EH (cell line): Measurements from ENCODE around the gene BAHD1.
"Not testable (repeated sequence)": the region's sequence is repeated elsewhere in the genome, so short reads cannot be mapped to it uniquely, and the experiment has no call there.

Experiments
- DNase-seq: peaks from one replicate; pipeline ENCODE4 v3.0.0-alpha.2; 2015; ENCODE audit warnings: low read depth

The BAHD1 gene

DNA sequence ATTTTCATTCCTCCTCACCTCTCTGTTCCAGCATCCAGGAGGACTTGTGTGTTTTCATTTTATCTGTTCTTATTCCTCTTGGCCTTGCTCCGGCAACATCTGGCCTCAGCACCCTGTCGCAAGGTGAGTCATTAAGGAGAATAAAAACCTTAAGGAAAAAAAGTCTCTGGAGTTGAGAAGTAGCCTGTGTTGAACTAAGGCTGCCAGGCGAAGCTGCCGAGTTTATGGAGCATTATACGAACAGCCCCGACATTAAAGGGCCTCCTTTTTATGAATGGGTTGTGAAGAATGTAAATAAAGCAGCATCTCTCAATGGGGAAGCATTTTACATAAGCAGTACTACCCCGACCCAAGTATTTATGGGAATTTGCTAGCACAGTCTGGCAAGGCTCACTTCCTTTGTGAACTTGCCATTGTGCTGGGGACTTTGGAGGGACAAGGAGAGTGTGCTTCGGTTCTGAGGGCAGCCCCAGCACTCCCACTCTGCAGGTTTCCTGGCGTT, 4.7 kb downstream of the BAHD1 start:
- DNase-seq = peak; percentile 81

DNA sequence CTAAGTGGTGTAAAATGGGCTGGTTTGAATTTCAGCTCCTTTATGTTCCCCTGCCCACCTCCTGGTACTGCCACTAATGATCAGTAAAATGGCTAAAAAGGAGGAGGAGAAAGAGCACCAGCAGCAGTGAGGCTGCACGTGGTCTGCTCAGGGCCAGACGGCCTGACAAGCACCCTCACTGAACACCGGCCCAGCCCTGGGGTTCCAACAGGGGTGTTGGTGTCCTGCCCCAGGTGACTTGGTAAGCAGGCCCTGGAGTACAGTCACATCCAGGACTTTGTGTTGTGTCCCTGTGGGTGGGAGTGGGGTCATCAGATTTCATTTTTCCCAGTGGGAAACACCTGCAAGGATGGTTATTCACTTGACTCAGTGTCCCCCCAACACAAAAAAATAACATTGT, 5.4 kb downstream of the BAHD1 start:
- no peak for DNase-seq

DNA sequence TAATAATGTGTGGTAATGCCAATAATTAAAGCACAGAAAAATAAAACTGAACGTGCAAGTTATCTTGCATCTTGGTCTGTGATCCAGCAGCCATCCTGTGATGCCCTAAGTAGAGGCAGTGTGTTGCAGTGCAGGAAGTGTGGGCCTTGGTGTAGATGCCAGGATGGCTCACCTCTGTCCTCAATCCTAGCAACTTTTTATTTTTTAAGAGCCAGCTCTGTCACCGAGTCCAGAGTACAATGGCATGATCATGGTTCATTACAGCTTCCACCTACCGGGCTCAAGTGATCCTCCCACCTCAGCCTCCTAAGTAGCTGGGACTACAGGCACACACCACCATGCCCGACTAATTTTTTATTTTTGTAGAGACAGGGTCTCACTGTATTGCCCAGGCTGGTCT, 7.6 kb downstream of the BAHD1 start:
- no peak for DNase-seq

DNA sequence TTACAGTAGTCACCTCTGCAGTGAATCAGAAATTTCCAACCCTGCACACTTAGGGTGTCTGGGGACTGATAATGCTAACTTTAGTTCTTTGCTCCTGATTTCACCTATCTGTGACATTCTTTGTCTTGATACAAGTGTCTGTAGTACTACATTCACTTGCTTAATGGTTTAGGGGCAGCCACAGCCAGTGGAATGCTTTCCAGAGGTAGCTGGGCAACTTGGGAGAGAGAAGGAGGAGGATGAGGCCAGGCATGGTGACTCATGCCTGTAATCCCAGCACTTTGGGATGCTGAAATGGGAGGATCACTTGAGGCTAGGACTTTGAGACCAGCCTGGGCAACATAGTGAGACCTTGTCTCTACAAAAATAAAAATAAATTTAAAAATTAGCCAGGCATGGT, 8.5 kb downstream of the BAHD1 start:
- DNase-seq = peak; percentile 72

DNA sequence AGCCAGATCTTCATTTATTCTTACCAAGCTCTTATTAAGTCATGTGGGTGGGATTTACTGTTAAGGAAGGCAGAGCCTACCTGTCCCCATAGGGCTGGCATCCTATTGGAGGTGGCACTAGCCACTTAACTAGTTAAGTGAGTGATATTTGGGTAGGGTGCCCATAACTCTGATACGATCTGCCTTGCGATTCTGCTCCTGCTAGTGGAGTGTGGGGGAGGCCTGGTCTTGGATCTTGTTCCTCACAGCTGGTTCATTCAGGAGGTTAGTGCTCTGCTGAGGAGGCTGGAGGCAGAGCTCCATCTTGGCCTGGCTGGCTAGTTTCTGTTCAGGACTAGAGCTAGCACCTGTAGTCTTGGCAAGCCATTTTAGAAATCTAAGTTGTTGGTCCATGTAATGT, 9.3 kb downstream of the BAHD1 start:
- no peak for DNase-seq

DNA sequence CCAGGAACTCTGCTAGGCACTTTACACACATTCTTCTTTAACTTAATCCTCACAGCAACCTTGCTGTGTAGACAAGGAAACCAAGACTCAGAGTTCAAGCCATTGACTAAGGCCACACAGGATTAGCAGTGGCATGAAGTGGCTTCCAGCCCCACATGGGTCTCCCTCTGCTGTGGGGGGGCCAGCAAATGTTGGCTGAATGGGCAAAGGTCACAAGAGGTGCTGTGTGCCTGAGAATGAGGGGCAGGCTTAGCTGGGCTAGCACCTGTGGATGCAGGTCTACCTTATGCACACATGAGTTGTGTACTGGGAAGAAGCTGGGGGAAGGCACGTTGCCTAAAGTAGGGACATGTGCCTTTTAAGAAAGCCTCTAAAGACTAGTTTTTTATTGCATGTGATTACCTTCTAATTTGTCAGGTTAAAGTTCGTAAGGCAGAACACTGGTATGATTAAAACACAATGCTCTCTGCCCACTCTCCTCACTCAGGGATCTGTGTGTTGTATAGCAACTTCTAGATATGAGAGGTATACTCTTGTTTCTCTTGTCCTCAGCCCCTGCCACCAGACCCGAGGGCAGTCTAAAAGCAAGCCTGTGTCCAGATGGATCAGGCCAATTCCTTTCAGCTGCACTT, 10.9 kb downstream of the BAHD1 start:
- DNase-seq = no peak

DNA sequence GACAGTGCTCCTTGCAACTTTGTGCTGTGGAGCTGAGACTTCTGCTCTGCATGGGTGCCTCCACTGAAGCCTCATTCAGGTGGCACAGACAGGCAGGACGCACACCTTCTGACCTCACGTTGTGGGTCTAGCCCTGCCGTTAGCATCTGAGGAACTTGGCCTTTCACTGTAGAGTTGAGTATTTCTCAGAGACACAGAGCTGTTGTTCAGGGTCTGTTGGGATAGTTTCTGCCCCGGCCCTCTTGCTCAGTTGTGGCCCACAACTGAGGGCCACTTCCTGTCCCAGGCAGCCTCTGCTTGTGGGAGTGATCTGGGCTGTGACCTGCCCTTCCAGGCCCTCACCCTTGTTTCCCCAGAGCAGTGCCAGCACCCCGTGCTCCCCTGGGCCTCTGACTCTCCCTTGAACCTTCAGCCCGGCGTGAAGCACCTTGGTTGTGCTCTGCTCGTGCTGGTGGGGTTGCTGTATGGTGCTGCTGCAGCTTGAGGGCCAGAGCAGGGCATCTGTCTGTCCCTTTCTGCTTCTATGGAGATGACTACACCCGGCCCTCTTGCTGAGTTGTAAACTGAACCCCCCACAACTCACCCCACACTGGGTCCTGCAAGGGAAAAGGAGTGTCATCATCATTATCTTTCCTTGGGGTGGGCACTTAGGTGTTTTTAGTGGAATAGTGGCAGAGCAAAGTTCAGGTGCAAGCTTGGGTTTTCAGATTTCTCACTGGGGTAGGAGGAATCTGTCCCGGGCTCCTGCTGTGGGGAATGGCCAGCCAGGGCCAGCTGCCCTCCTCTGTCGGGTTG, 11.7 kb downstream of the BAHD1 start:
- DNase-seq = no peak

DNA sequence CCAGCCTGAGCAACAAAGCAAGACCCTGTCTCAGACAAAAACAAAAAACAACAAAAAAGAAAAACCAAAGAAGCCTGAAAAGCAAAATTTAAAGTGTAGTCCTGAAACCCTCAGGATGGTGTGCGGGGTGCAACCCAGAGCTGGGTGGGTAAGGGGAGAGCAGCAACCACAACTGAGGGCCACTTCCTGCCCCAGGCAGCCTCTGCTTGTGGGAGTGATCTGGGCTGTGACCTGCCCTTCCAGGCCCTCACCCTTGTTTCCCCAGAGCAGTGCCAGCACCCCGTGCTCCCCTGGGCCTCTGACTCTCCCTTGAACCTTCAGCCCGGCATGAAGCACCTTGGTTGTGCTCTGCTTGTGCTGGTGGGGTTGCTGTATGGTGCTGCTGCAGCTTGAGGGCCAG, 13.2 kb downstream of the BAHD1 start:
- not testable (repeated sequence) for DNase-seq

DNA sequence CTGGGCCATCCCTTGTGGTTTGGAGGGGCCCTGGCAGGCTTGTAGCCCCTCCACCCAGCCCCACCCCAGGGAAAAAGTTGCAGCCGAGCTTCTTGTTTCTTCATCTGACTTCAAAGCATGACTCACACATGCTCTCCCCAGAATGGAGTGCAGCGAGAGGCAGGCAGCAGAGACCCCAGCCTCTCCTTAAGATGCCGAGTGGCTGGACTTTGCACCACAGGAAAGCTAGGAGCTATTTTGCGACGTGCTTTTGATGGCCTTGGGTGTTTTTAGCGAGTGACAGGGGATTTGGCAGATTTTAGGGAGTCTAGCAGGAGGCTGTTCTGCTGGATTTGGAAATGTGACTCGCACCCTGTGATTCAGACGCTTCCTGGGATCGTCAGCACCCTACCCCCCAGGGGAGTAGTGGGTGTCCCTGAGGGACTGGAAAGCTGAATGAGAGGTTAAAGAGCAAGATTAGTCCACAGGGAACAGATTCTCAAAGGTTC, 14.2 kb downstream of the BAHD1 start:
- peak; percentile 75 for DNase-seq

DNA sequence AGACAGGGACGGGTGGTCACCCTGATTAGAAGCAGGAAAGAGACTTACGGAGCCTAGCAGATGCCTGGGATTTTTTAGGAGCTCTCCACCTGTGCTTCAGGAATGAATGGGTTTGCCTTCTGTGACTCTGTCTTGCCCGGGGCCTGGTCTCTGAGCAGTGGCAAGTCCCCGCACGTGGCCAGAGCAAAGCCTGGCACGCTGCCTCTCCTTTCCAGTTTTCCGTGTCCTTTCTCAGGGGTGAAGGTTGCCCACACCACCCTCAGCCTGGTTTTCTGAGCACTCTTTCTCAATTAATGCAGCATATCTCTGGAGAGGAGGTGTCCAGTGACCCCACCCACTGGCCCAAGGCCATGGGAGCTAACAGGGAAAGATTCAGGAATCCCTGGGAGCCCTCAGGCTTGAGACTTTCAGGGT, 15.6 kb downstream of the BAHD1 start:
- no peak for DNase-seq

DNA sequence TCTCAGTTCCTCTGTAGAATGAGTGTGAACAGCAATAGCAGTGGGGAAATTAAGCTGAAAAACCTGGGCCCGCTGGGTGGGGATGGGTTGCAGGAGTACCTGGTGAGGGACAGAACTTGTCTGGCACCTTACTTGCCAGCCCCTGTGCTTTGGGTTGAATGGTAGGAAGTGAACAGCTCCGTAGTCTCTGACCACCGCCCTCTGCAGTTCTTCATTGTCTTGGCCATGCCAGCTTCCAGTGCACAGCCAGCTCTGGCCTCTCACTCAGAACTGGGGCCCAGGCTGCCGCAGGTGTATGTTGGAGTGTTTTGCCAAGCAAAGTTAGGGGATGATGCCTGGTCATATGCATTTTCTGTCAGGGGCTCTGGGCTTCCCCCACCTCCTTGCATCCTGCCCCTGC, 16.0 kb downstream of the BAHD1 start:
- DNase-seq = no peak

DNA sequence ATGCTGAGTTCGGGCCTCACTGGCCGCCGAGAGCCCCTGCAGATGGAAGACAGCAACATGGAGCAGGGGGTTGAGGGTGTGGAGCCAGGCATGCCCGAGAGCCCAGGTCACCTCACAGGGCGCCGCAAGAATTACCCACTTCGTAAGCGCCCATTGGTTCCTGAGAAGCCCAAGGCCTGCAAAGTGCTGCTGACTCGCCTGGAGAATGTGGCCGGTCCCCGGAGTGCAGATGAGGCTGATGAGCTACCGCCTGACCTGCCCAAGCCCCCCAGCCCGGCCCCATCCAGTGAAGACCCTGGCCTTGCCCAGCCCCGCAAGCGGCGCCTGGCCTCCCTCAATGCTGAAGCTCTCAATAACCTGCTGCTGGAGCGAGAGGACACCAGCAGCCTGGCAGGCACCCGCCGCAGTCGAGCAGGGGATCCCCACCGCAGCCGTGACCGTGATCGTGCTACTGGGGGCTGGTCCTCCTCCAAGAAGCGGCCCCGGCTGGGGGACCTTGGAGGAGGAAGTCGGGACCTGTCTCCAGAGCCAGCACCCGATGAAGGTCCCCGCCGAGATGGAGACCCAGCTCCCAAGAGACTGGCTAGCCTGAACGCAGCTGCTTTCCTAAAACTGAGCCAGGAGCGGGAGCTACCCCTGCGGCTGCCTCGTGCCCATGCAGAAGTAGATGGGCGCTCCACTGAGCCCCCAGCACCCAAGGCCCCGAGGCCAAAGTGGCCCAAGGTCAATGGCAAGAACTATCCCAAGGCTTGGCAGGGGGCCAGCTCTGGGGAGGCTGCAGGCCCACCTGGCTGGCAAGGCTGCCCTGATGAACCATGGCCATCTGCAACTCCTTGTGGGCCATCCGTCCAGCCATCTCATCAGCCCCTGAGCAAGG, 18.0 kb downstream of the BAHD1 start:
- no peak for DNase-seq

DNA sequence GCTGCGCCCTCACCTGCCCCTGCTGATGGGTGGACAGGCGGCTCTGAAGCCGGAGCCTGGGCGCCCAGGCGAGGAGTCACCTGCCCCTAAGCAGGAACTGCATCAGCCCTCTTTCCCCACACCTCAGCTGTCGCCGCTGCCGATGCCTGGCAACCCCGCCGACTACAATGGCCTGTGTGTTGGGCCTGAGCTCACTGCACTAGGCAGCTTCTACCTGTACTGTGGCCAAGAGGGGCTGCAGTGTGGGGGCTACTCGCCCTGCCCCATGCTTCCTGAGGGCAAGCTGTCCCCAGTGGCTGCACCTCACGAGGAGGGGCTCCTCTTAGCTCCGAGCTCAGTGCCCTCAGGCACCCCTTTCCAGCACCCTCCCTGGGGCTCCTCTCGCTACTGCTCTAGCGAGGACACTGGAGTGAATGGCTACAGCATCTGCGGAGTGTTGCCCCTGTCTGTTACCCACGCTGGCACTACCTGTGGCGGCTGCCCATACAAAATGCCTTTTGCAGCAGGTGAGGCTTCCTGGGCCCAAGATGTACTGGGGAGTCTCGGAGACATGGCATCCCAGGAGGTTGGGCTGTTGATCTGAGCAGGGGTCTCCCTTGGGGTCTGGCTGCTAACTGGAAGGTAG, 18.8 kb downstream of the BAHD1 start:
- no peak for DNase-seq

DNA sequence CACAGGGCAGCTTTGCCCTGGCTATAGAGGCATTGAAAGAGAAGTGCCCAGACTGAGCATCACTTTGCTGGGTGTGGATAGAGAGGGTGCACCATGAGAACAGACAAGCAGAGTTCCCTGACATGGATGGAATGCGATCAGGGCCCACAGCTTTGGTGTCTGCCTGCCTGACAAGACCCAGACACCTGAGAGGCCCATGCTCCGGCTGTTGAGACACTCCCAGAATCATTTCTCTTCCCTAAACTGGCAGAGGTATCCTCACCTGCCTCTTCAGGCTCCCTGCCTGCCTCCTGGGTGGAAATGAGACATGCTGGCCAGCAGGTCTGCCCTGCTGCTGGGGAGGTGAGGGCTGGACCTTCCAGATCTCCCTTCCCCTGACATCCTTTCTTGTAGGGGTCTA, 19.7 kb downstream of the BAHD1 start:
- DNase-seq = no peak

DNA sequence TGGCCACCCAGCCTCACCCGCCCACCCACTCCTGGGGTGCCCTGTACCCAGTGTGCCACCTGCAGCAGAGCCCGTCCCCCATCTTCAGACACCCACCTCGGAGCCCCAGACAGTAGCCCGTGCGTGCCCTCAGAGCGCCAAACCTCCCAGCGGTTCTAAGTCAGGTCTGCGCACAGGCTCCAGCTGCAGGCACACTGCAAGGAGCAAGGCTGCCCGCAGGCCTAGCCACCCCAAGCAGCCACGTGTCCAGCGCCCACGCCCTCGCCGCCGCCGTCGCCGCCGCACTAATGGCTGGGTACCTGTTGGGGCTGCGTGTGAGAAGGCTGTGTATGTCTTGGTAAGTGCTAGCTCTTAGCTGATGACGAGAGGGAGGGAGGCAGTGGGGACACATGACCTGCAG, 21.2 kb downstream of the BAHD1 start:
- DNase-seq = no peak

DNA sequence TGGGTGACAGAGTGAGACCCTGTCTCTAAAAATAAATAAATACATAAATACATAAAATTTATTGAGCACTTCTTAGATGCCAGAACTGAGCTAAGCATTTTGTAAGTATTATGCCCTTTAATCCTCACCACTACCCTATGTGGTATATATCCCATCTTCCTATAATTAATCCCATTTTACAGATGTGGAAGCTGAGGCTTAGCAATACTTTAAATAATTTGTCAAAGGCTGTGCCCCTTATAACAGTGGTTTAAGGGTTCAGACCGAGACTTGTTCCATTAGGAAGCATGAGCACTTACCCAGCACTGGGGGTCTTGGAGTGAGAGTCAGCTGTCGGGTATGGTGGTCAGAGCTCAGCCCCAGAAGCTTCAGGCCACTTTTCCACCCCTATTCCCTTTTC, 22.5 kb downstream of the BAHD1 start:
- no peak for DNase-seq

DNA sequence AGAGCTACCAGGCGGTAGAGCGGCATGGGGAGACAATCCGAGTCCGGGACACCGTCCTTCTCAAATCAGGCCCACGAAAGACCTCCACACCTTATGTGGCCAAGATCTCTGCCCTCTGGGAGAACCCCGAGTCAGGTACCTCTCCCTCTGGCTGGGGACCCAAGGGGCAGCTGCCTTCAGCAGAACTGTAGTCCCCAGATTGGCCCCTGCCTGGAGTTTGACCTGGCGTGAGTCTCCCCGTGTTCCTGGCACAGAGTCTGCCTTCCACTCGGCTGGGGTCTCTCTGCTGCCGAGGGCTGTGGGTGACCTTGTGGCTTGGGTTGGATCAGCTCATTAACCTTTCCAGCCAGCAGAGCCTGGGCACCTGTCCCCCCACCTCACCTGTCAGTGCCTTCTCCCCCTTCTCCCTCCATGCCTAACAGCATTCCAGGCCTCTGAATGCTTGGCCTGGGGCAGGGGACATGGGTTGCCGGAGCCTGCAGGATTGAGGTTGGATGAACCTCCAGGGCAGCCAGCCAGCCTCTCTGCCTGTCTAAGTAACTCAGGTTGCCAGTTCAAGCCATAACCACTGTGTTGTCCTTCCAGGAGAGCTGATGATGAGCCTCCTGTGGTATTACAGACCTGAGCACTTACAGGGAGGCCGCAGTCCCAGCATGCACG, 23.3 kb downstream of the BAHD1 start:
- DNase-seq = no peak

DNA sequence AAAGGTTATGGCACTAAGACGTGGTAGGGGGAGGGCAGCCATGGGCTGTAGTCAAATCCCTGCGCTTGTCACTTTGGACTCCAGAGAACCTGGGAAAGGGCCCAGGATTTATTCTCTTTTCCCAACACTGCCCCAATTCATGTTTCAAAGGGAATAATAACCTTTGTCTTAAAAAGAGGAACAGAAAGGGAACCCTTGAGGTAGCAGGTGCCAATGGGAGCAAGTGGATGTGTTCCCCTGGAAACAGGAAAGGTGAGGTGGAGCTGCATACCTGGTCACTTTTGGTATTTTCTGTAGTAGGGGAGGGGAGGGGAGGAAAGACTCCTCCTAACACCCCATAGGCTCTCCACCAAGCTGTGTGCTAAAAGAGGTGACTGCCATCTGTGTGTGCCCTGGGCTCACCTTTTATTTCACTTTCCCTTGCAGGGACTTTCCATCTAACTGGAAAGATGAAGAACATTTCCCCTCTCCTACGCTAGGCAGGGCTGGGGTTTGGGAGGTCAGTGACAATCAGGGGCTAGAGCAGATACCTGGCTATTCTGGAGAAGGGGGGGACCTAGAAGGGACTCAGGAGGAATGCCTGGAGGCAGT, 23.9 kb downstream of the BAHD1 start:
- DNase-seq = no peak

DNA sequence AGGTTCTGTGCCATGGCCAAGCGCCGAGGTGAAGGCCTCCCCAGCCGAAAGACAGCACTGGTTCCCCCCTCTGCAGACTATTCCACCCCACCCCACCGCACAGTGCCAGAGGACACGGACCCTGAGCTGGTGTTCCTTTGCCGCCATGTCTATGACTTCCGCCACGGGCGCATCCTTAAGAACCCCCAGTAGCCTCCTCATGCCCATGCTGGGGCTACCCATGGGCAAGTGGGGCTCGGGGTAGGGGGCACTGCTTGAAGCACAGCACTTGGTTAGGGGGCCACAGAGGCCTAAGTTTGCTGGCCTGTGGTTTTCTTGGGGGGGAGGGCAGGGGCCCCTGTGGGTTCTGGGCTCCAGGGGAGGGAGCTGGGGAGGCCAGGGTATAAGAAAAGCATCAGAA, 25.2 kb downstream of the BAHD1 start:
- no peak for DNase-seq

DNA sequence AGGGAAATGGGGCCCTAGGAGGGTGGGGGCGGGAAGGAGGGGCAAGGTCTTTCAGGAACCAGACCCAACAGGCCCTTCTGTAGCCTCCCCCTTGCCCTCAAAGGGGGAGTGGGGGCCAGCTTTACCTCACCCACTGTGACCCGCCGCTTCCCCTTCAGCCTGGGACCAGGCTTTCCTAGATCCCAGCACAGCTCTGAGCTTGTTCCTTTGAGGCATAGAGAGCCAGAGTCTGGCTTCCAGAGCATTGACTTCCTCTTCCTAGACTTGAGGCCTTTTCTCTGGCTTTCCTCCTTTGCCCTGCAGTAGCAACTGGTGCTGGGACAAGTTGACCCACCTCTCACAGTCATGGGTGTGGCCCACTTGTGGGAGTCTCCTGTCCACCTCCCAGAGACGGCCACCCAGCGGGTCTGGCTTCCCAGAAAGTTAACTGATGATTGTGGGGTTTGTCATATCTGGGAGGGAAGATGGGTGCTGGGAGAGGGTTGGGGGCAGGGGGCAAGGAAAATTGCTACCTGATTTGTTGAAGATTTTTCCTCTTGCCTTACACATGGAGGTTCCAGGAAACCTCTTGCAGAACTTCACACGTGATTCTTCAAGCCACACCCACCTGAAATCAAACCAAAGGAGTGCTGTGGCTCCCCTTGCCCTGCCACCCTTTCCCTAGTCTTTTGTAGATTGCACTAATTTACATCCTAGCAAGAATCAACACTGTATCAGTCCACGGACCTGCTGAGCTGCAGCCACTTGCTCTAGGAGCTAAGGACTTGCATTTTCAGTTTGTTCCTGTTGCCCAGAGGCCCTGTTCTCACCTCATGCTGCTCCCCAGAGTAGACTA, 25.9 kb downstream of the BAHD1 start:
- no peak for DNase-seq
